ENCODE measurements around the gene FGFR3. TPM values are rescaled to one million over a fixed set of nuclear protein-coding genes. Genes with fewer than 3 reads are reported as not detected.

The FGFR3 gene
- total RNA-seq, 1 donor from 2014 or later = 6.4 TPM

DNA sequence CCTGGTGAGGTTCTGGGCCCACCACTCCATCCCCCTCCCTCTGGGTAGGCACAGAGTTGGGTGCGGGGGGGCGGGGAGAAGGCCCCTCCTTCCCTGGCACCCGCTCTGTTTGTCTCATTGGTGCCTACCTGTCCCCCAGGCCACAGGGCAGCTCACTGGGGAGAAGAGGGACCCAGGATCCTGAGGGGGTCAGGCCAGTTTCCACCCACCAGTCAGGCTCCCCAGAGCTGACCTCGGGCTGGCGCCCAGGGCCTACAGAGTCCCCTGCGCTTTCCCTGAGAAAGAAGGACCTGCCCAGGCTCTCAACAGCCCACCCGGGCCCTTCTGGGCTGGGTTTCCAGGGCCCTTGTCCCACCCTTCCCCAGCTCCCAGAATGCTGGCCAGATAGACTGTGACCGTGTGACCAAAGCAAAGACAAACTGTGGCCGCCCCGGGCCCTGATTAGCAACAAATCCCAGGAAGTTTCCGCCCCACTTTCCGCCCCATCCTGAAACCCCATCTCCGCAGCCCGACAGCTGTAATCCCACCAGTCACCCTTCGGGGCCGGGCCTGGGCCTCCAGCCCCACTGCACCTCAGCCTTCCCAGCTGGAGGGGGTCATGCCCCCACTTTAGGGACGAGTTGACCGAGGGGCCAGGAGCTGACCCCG is 33.8 kb upstream of the FGFR3 start:
- H3K36me3 Mint-ChIP-seq (ENCODE audit: unreplicated experiment) = no peaks in the 10 kb centered on the region
- H3K4me3 Mint-ChIP-seq (ENCODE audit: unreplicated experiment) = no peak overlapping the region
- DNase-seq (ENCODE audit: extremely low spot score, unreplicated experiment) = no peak
- TF ChIP-seq, protein P1, sequence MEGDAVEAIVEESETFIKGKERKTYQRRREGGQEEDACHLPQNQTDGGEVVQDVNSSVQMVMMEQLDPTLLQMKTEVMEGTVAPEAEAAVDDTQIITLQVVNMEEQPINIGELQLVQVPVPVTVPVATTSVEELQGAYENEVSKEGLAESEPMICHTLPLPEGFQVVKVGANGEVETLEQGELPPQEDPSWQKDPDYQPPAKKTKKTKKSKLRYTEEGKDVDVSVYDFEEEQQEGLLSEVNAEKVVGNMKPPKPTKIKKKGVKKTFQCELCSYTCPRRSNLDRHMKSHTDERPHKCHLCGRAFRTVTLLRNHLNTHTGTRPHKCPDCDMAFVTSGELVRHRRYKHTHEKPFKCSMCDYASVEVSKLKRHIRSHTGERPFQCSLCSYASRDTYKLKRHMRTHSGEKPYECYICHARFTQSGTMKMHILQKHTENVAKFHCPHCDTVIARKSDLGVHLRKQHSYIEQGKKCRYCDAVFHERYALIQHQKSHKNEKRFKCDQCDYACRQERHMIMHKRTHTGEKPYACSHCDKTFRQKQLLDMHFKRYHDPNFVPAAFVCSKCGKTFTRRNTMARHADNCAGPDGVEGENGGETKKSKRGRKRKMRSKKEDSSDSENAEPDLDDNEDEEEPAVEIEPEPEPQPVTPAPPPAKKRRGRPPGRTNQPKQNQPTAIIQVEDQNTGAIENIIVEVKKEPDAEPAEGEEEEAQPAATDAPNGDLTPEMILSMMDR (IDR thresholded peaks at IDR 0.05) = no peak
- no peak overlapping the region for H3K27ac Mint-ChIP-seq (ENCODE audit: unreplicated experiment)
- H3K4me1 Mint-ChIP-seq (ENCODE audit: unreplicated experiment) = peaks cover 1% of the 10 kb centered on the region
- no peaks in the 10 kb centered on the region for H3K9me3 Mint-ChIP-seq (ENCODE audit: unreplicated experiment)
- no peaks in the 10 kb centered on the region for H3K27me3 Mint-ChIP-seq (ENCODE audit: unreplicated experiment)

DNA sequence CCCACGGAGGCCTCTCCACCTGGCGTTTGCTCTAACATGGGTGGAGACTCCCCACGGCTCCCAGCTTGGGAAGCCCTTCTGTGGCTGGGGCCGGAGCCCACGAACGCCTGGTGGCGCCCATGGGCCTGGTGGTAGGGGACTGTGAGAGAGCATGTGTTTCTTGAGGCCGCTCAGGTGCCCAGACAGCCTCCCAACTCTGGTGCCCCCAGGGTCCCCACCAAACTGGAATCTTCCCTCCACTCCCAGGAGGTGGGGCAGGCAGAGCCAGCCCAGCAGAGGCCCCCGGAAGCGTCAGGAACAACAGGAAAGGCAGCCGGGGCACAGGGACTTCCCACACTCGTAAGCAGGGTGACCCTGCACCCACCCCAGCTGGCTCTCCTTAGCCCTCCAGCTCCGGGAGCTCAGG is 33.3 kb upstream of the FGFR3 start:
- no peak for DNase-seq (ENCODE audit: extremely low spot score, unreplicated experiment)
- no peaks in the 10 kb centered on the region for H3K4me1 Mint-ChIP-seq (ENCODE audit: unreplicated experiment)

DNA sequence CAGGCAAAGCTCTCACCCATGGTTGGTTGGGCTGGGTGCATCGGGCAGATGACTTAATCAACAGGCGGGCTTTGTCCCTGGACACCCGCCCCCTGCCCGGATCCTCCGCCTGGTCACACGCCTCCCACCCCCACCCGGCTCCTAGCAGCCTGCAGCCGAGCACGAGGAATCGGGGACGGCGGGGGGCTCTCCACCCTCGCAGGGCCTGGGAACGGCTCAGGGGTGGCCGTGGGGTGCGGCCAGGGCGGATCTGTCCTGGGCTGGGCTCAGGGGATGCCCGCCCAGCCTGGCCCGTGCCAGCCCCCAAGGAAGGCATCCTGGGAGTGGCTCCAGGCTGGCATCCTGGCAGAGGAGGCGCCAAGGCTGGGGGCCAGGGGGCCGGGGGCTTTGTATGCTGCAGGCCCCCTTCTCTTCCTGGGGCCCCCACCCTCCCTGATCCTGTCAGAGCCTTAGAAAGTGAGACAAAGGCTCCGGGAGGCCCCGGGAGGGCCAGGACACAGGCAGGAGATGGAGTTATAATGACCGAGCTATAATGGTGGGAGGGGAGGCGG is 32.5 kb upstream of the FGFR3 start:
- H3K27me3 Mint-ChIP-seq (ENCODE audit: unreplicated experiment) = no peaks in the 10 kb centered on the region
- no peak for DNase-seq (ENCODE audit: extremely low spot score, unreplicated experiment)

More for the DNA sequence above, 33.3 kb upstream of the FGFR3 start:
- Mint-ChIP-seq H3K27ac (ENCODE audit: unreplicated experiment) (no peak overlapping the region), H3K27me3 (ENCODE audit: unreplicated experiment) (no peaks in the 10 kb centered on the region), H3K9me3 (ENCODE audit: unreplicated experiment) (no peaks in the 10 kb centered on the region), H3K36me3 (ENCODE audit: unreplicated experiment) (no peaks in the 10 kb centered on the region), H3K4me3 (ENCODE audit: unreplicated experiment) (no peak overlapping the region)
- TF ChIP-seq, protein P1 (IDR thresholded peaks at IDR 0.05) = no peak

DNA sequence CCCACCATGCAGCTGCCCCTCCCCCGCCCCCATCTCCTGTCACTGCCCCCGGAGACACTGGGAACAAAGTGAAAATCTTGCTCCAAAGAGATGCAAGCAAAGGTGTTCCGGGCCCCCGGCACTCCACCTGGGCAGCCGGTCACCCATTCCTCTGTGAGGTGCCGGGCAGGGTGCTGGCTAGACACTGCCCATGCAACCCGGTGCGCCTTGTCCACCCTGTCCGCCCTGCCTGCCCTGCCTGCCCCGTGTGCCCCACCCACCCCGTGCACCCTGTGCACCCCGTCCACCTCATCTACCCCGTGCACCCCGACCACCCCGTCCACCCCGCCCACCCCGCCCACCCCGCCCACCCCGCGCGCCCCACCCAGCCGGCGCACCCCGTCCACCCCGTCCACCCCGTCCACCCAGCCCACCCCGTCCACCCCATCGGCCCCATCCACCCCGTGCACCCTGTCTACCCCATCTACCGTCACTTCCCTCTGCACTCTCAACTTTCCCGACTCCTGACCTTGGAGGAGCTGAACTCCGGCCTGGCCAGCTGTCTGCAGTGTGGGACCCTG is 31.9 kb upstream of the FGFR3 start:
- H3K4me3 Mint-ChIP-seq (ENCODE audit: unreplicated experiment) = no peak overlapping the region
- no peaks in the 10 kb centered on the region for H3K4me1 Mint-ChIP-seq (ENCODE audit: unreplicated experiment)
- no peak for DNase-seq (ENCODE audit: extremely low spot score, unreplicated experiment)
- no peaks in the 10 kb centered on the region for H3K9me3 Mint-ChIP-seq (ENCODE audit: unreplicated experiment)
- no peaks in the 10 kb centered on the region for H3K36me3 Mint-ChIP-seq (ENCODE audit: unreplicated experiment)
- H3K27ac Mint-ChIP-seq (ENCODE audit: unreplicated experiment) = no peak overlapping the region
- no peaks in the 10 kb centered on the region for H3K27me3 Mint-ChIP-seq (ENCODE audit: unreplicated experiment)
- TF ChIP-seq, protein P1 (IDR thresholded peaks at IDR 0.05) = no peak

More for the DNA sequence above, 32.5 kb upstream of the FGFR3 start:
- no peaks in the 10 kb centered on the region for H3K9me3 Mint-ChIP-seq (ENCODE audit: unreplicated experiment)
- TF ChIP-seq, protein P1 (IDR thresholded peaks at IDR 0.05) = no peak
- no peak overlapping the region for H3K27ac Mint-ChIP-seq (ENCODE audit: unreplicated experiment)
- no peaks in the 10 kb centered on the region for H3K36me3 Mint-ChIP-seq (ENCODE audit: unreplicated experiment)
- H3K4me1 Mint-ChIP-seq (ENCODE audit: unreplicated experiment) = no peaks in the 10 kb centered on the region
- H3K4me3 Mint-ChIP-seq (ENCODE audit: unreplicated experiment) = no peak overlapping the region

DNA sequence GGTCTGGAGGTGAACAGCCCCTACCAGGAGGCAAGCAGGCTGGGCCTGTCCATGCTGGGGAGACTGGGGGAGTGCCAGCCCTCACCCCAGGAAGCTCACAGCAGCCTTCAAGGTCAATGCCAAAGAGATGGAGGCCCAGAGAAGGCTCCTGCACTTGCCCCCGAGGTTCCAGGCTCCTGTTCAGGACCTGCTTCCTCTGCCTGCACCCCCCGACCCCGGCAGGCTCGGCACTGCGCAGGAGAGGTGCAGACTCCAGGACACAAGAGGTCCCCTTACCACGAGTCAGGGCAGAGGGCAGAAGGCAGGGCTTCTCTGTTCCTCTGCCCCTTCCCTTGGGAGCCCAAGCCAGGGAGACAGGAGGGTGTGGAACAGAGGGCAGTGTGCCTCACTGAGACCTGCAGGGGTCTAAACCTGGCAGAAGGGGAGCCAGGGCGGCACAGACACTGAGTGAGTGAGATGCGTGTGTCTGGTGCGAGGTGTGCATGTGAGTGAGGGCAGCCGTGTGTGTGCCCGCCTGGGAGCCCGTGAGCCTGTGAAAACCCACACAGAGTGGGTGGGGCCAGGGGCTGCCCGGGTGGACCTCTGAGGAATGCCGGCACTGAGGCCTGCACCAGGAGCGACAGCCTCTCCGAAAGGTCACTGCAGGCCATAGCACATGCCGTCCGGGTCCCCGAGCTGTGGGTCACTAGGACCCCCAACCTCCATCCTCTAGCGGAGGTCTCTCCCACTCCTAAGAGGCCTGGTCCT is 30.7 kb upstream of the FGFR3 start:
- Mint-ChIP-seq H3K27me3 (ENCODE audit: unreplicated experiment) (no peaks in the 10 kb centered on the region), H3K9me3 (ENCODE audit: unreplicated experiment) (no peaks in the 10 kb centered on the region), H3K4me1 (ENCODE audit: unreplicated experiment) (no peaks in the 10 kb centered on the region), H3K36me3 (ENCODE audit: unreplicated experiment) (no peaks in the 10 kb centered on the region), H3K27ac (ENCODE audit: unreplicated experiment) (no peak overlapping the region), H3K4me3 (ENCODE audit: unreplicated experiment) (no peak overlapping the region)
- no peak for DNase-seq (ENCODE audit: extremely low spot score, unreplicated experiment)
- TF ChIP-seq, protein P1 (IDR thresholded peaks at IDR 0.05) = no peak
